HepG2 (cell line): ENCODE data around the gene ARL6IP4. TPM values are rescaled to one million over a fixed set of nuclear protein-coding genes. Genes with fewer than 3 reads are reported as not detected.
A peak's percentile ranks its signal among the peaks of the same experiment; 100 is the strongest.

ENCODE experiments used
- ARID2 ChIP-seq: sonication (generic); formaldehyde crosslinking; IDR thresholded peaks from 2 replicates; pipeline ENCODE4 v1.8.1; 2022; ENCODE audit warnings: mild to moderate bottlenecking, missing genetic modification reagents, borderline replicate concordance
- ATM ChIP-seq: fragments of 450-650 bp; IDR thresholded peaks from 2 replicates; pipeline ENCODE4 v1.7.1; 2017; ENCODE audit warnings: mild to moderate bottlenecking, borderline replicate concordance
- ETV5 ChIP-seq: IDR thresholded peaks from 2 replicates; pipeline ENCODE4 v1.6.1; 2018; ENCODE audit warnings: missing biosample characterization, missing genetic modification reagents, inconsistent platforms, borderline replicate concordance
- FOXJ3 ChIP-seq: sonication (generic); formaldehyde crosslinking; IDR thresholded peaks from 2 replicates; pipeline ENCODE4 v1.4.0; 2020; ENCODE audit warnings: missing genetic modification reagents, mild to moderate bottlenecking, borderline replicate concordance
- IRF2 ChIP-seq: IDR thresholded peaks from 2 replicates; pipeline ENCODE4 v1.6.1; 2018; ENCODE audit warnings: missing genetic modification reagents, missing compliant biosample characterization
- KDM4B ChIP-seq: sonication (generic); formaldehyde crosslinking; IDR thresholded peaks from 2 replicates; pipeline ENCODE4 v1.4.0; 2020; ENCODE audit warnings: missing genetic modification reagents
- MTA1 ChIP-seq: sonication (generic); formaldehyde crosslinking; IDR thresholded peaks from 2 replicates; pipeline ENCODE4 v1.4.0; 2020; ENCODE audit warnings: missing genetic modification reagents, mild to moderate bottlenecking, borderline replicate concordance
- MTF2 ChIP-seq: sonication (generic); formaldehyde crosslinking; IDR thresholded peaks from 2 replicates; pipeline ENCODE4 v1.5.0; 2020; ENCODE audit warnings: missing genetic modification reagents, borderline replicate concordance
- NFRKB ChIP-seq: fragments of 450-650 bp; IDR thresholded peaks from 2 replicates; pipeline ENCODE4 v1.6.1; 2017
- RFX5 ChIP-seq: IDR thresholded peaks from 2 replicates; pipeline ENCODE4 v1.6.1; 2011; ENCODE audit warnings: low read depth, low read length, improper control_type of control experiment
- RORA ChIP-seq: sonication (generic); formaldehyde crosslinking; IDR thresholded peaks from 2 replicates; pipeline ENCODE4 v1.5.0; 2020; ENCODE audit warnings: mild to moderate bottlenecking, missing genetic modification reagents, moderate library complexity
- TEAD3 ChIP-seq: optimal IDR thresholded peaks from 2 replicates; pipeline ENCODE3; 2016; ENCODE audit warnings: borderline replicate concordance
- TFDP2 ChIP-seq: sonication (generic); formaldehyde crosslinking; IDR thresholded peaks from 2 replicates; pipeline ENCODE4 v1.4.0; 2020; ENCODE audit warnings: missing genetic modification reagents
- THAP11 ChIP-seq: IDR thresholded peaks from 2 replicates; pipeline ENCODE4 v1.6.1; 2016; ENCODE audit warnings: missing biosample characterization, missing genetic modification reagents
- THAP8 ChIP-seq: sonication (generic); formaldehyde crosslinking; IDR thresholded peaks from 2 replicates; pipeline ENCODE4 v1.5.1; 2020; ENCODE audit warnings: missing genetic modification reagents, mild to moderate bottlenecking, borderline replicate concordance
- ZBTB44 ChIP-seq: sonication (generic); formaldehyde crosslinking; IDR thresholded peaks from 2 replicates; pipeline ENCODE4 v1.4.0; 2020; ENCODE audit warnings: missing genetic modification reagents
- ZFP36L1 ChIP-seq: sonication (generic); formaldehyde crosslinking; IDR thresholded peaks from 2 replicates; pipeline ENCODE4 v1.8.0; 2022; ENCODE audit warnings: mild to moderate bottlenecking, missing genetic modification reagents, moderate library complexity
- ZIK1 ChIP-seq: sonication (generic); formaldehyde crosslinking; IDR thresholded peaks from 2 replicates; pipeline ENCODE4 v1.5.0; 2020; ENCODE audit warnings: mild to moderate bottlenecking, low read depth, missing genetic modification reagents, borderline replicate concordance
- ZNF232 ChIP-seq: sonication (generic); formaldehyde crosslinking; IDR thresholded peaks from 2 replicates; pipeline ENCODE4 v1.4.0; 2020; ENCODE audit warnings: missing genetic modification reagents, borderline replicate concordance
- ZNF382 ChIP-seq: sonication (generic); formaldehyde crosslinking; IDR thresholded peaks from 2 replicates; pipeline ENCODE4 v1.5.0; 2020; ENCODE audit warnings: missing genetic modification reagents, mild to moderate bottlenecking, borderline replicate concordance
- ZNF549 ChIP-seq: sonication (generic); formaldehyde crosslinking; IDR thresholded peaks from 2 replicates; pipeline ENCODE4 v1.5.0; 2020; ENCODE audit warnings: missing genetic modification reagents
- ZNF737 ChIP-seq: sonication (generic); formaldehyde crosslinking; IDR thresholded peaks from 2 replicates; pipeline ENCODE4 v1.5.0; 2020; ENCODE audit warnings: missing genetic modification reagents, mild to moderate bottlenecking, borderline replicate concordance
- polyA plus RNA-seq, 8 experiments: library from polyadenylated mRNA; depleted of rRNA in 3 of 8; stranded (reverse) in 7 of 8; unstranded in 1 of 8; fragments of >200 nt; fragmentation: Illumina TruSeq in 4 of 8; extraction: Trizol in 4 of 8; gene quantifications; 2 replicates each; pipeline versions ENCODE4 v1.2.1 to v1.2.3, GENCODE V29; 2011 to 2016; ENCODE audit warnings: low read depth in 4 of 8, missing spikeins in 1 of 8, mixed read lengths in 1 of 8; ENCODE audit not compliant: insufficient read depth in 1 of 8
- total RNA-seq, 5 experiments: library from RNA; depleted of rRNA; stranded (reverse); fragments of >200 nt; fragmentation: Illumina TruSeq; extraction: Trizol; gene quantifications; 2 replicates each; pipeline ENCODE4 v1.2.3, GENCODE V29; 2016; ENCODE audit warnings: low read depth in 1 of 5
- TF ChIP-seq, protein P1 (sequence below): sonication (generic); formaldehyde crosslinking; IDR thresholded peaks from 2 replicates; pipeline ENCODE4 v1.4.0; 2020; ENCODE audit warnings: missing genetic modification reagents, mild to moderate bottlenecking, borderline replicate concordance
- TF ChIP-seq, protein P2 (sequence below): sonication (generic); formaldehyde crosslinking; IDR thresholded peaks from 2 replicates; pipeline ENCODE4 v1.4.0; 2020; ENCODE audit warnings: low read depth, mild to moderate bottlenecking, missing genetic modification reagents

ARL6IP4 gene
- total and polyA plus RNA-seq, 2 of the 13 experiments (the other 11 are each of a cell fraction or from before 2014, with no cell fraction given): 155 to 220 TPM

GRCh38 chr12:122965851-122966742, 14.4 kb upstream of the ARL6IP4 start, which contains the start of gene ABCB9 (continued):
- TF ChIP-seq, protein P1, sequence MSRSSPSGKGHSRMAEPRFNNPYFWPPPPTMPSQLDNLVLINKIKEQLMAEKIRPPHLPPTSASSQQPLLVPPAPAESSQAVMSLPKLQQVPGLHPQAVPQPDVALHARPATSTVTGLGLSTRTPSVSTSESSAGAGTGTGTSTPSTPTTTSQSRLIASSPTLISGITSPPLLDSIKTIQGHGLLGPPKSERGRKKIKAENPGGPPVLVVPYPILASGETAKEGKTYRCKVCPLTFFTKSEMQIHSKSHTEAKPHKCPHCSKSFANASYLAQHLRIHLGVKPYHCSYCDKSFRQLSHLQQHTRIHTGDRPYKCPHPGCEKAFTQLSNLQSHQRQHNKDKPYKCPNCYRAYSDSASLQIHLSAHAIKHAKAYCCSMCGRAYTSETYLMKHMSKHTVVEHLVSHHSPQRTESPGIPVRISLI (CRISPR knock-in tag): no peak
- TF ChIP-seq ARID2 (CRISPR knock-in tag) (0 out of 2 replicates have a peak, but pooled peaks have one; percentile 31), ZBTB44 (CRISPR knock-in tag) (no peak), TFDP2 (peak; percentile 51; the same call in 1 of the 2 replicates), THAP8 (CRISPR knock-in tag) (no peak), MTF2 (CRISPR knock-in tag) (no peak), ETV5 (CRISPR knock-in tag) (0 out of 2 replicates have a peak, but pooled peaks have one; percentile 6), MTA1 (CRISPR knock-in tag) (no peak), ZNF382 (no peak), ZNF549 (CRISPR knock-in tag) (no peak), RORA (CRISPR knock-in tag) (no peak), ZFP36L1 (CRISPR knock-in tag) (no peak), ZNF232 (CRISPR knock-in tag) (peak; percentile 28; the same call in 1 of the 2 replicates), ATM (no peak), NFRKB (no peak), FOXJ3 (CRISPR knock-in tag) (no peak), IRF2 (0 out of 2 replicates have a peak, but pooled peaks have one; percentile 39), KDM4B (CRISPR knock-in tag) (no peak), TEAD3 (CRISPR knock-in tag) (no peak), THAP11 (CRISPR knock-in tag) (no peak; the same call in 1 of the 2 replicates), ZIK1 (CRISPR knock-in tag) (no peak), ZNF737 (CRISPR knock-in tag) (no peak), RFX5 (no peak)
- TF ChIP-seq, protein P2, sequence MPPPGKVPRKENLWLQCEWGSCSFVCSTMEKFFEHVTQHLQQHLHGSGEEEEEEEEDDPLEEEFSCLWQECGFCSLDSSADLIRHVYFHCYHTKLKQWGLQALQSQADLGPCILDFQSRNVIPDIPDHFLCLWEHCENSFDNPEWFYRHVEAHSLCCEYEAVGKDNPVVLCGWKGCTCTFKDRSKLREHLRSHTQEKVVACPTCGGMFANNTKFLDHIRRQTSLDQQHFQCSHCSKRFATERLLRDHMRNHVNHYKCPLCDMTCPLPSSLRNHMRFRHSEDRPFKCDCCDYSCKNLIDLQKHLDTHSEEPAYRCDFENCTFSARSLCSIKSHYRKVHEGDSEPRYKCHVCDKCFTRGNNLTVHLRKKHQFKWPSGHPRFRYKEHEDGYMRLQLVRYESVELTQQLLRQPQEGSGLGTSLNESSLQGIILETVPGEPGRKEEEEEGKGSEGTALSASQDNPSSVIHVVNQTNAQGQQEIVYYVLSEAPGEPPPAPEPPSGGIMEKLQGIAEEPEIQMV (CRISPR knock-in tag): no peak
